GM23338 (cell line): ENCODE results near the gene TEX51. TPM values are rescaled to one million over a fixed set of nuclear protein-coding genes. Genes with fewer than 3 reads are reported as not detected.

Source experiments
- ATAC-seq: fragments of 200-7000 bp; cut with Tn5 transposase; 3 replicates; pipeline ENCODE4 v1.9.1; 2020
- DNase-seq: peaks from one replicate; pipeline ENCODE4 v3.0.0-alpha.2; 2015; ENCODE audit warnings: low spot score
- H2AFZ ChIP-seq: fragments of 200-600 bp; sonication (generic); 2 replicates; pipeline ENCODE4 v1.8.0; 2016; ENCODE audit warnings: antibody characterized with exemption, mild to moderate bottlenecking, moderate library complexity
- H3F3A ChIP-seq: fragments of 200-600 bp; sonication (generic); replicated peaks from 2 replicates; pipeline ENCODE4 v1.8.0; 2017; ENCODE audit warnings: antibody characterized with exemption, mixed run types, low read depth
- H3K27ac ChIP-seq: fragments of 200-600 bp; sonication (generic); 2 replicates; pipeline ENCODE4 v1.6.1; 2016; ENCODE audit warnings: low read depth
- H3K27me3 ChIP-seq: fragments of 200-600 bp; sonication (generic); 2 replicates; pipeline ENCODE4 v1.8.0; 2016; ENCODE audit warnings: mild to moderate bottlenecking, mixed run types, moderate library complexity; ENCODE audit not compliant: insufficient read depth
- H3K36me3 ChIP-seq: fragments of 200-600 bp; sonication (generic); 2 replicates; pipeline ENCODE4 v1.8.0; 2016; ENCODE audit warnings: mild to moderate bottlenecking; ENCODE audit not compliant: insufficient read depth
- H3K4me1 ChIP-seq: fragments of 200-600 bp; sonication (generic); 2 replicates; pipeline ENCODE4 v1.8.0; 2016; ENCODE audit warnings: mild to moderate bottlenecking, moderate library complexity; ENCODE audit not compliant: insufficient read depth
- H3K4me2 ChIP-seq: fragments of 200-600 bp; sonication (generic); 2 replicates; pipeline ENCODE4 v1.7.1; 2017; ENCODE audit warnings: mixed run types
- H3K4me3 ChIP-seq: fragments of 200-600 bp; sonication (generic); 2 replicates; pipeline ENCODE4 v1.6.1; 2016; ENCODE audit warnings: mixed run types
- H3K79me2 ChIP-seq: fragments of 200-600 bp; sonication (generic); replicated peaks from 2 replicates; pipeline ENCODE4 v1.8.0; 2017; ENCODE audit warnings: mild to moderate bottlenecking; ENCODE audit not compliant: insufficient read depth
- H3K9me2 ChIP-seq: fragments of 200-600 bp; sonication (generic); 2 replicates; pipeline ENCODE4 v1.8.0; 2017; ENCODE audit not compliant: insufficient read depth
- H4K20me1 ChIP-seq: fragments of 200-600 bp; sonication (generic); replicated peaks from 2 replicates; pipeline ENCODE4 v1.8.0; 2017; ENCODE audit warnings: mild to moderate bottlenecking; ENCODE audit not compliant: insufficient read depth
- H3K27ac Mint-ChIP-seq: 2 replicates; pipeline ENCODE4 v1.8.0; 2020; ENCODE audit warnings: inconsistent platforms, mild to moderate bottlenecking, moderate library complexity, mixed read lengths
- H3K27me3 Mint-ChIP-seq: 3 replicates; pipeline ENCODE4 v1.8.0; 2022; ENCODE audit warnings: low read depth, mild to moderate bottlenecking, moderate library complexity, mixed read lengths, inconsistent platforms; ENCODE audit not compliant: insufficient read depth, poor library complexity
- H3K36me3 Mint-ChIP-seq: 3 replicates; pipeline ENCODE4 v1.8.0; 2021; ENCODE audit warnings: low read depth, mild to moderate bottlenecking, inconsistent platforms, moderate library complexity, mixed read lengths
- H3K4me1 Mint-ChIP-seq: 3 replicates; pipeline ENCODE4 v1.8.0; 2020; ENCODE audit warnings: mild to moderate bottlenecking, inconsistent platforms, mixed read lengths
- H3K4me3 Mint-ChIP-seq: 3 replicates; pipeline ENCODE4 v1.8.0; 2021; ENCODE audit warnings: moderate library complexity, mild to moderate bottlenecking, inconsistent platforms, mixed read lengths
- H3K9me3 Mint-ChIP-seq: 3 replicates; pipeline ENCODE4 v1.8.0; 2020; ENCODE audit warnings: moderate library complexity, mild to moderate bottlenecking, inconsistent platforms, mixed read lengths
- CTCF ChIP-seq, 2 experiments: fragments of 200-600 bp in 1 of 2; sonication (generic) in 1 of 2; conservative IDR thresholded peaks; 2 replicates each; pipeline versions ENCODE4 v1.5.1 to v1.6.1; 2016 to 2017; ENCODE audit warnings: antibody characterized with exemption in 2 of 2, low read depth in 2 of 2, mild to moderate bottlenecking in 2 of 2, moderate library complexity in 1 of 2
- ETS1 ChIP-seq: IDR thresholded peaks from 2 replicates; pipeline ENCODE4 v1.6.1; 2016; ENCODE audit warnings: antibody characterized with exemption
- EZH2 ChIP-seq: fragments of 200-600 bp; sonication (generic); IDR thresholded peaks from one replicate; pipeline ENCODE4 v1.8.0; 2017; ENCODE audit warnings: antibody characterized with exemption, mild to moderate bottlenecking, low read depth; ENCODE audit not compliant: unreplicated experiment
- EZH2phosphoT487 ChIP-seq: fragments of 200-600 bp; sonication (generic); IDR thresholded peaks from one replicate; pipeline ENCODE4 v1.8.1; 2018; ENCODE audit warnings: antibody characterized with exemption; ENCODE audit not compliant: unreplicated experiment
- JUNB ChIP-seq: IDR thresholded peaks from one replicate; pipeline ENCODE4 v1.6.1; 2016; ENCODE audit warnings: antibody characterized with exemption; ENCODE audit not compliant: unreplicated experiment
- NANOG ChIP-seq: IDR thresholded peaks from 2 replicates; pipeline ENCODE4 v1.6.1; 2016; ENCODE audit warnings: antibody characterized with exemption, borderline replicate concordance
- POLR2AphosphoS5 ChIP-seq: IDR thresholded peaks from 2 replicates; pipeline ENCODE4 v1.6.1; 2016; ENCODE audit warnings: antibody characterized with exemption, low read depth
- REST ChIP-seq: IDR thresholded peaks from one replicate; pipeline ENCODE4 v1.6.1; 2018; ENCODE audit warnings: antibody characterized with exemption; ENCODE audit not compliant: unreplicated experiment
- STAT1 ChIP-seq: IDR thresholded peaks from one replicate; pipeline ENCODE4 v1.6.1; 2016; ENCODE audit warnings: antibody characterized with exemption; ENCODE audit not compliant: unreplicated experiment
- ZNF114 ChIP-seq: fragments of 250-450 bp; sonication (Bioruptor Pico); IDR thresholded peaks from 2 replicates; pipeline ENCODE4 v1.5.0; 2020; ENCODE audit warnings: mild to moderate bottlenecking, moderate library complexity
- ZNF331 ChIP-seq: fragments of 250-450 bp; sonication (Bioruptor Pico); IDR thresholded peaks from 2 replicates; pipeline ENCODE4 v1.5.0; 2020; ENCODE audit warnings: low read depth, mild to moderate bottlenecking, moderate library complexity
- polyA plus RNA-seq: library from polyadenylated mRNA; unstranded; fragments of >200 nt; fragmentation: Nextera tagmentation; extraction: Ambion mirVana; gene quantifications from 2 replicates; pipeline ENCODE4 v1.2.1, GENCODE V29; 2016
- total RNA-seq: library from RNA; depleted of rRNA; stranded (reverse); fragments of >200 nt; shearing (Covaris generic); gene quantifications from 2 replicates; pipeline ENCODE4 v1.2.3, GENCODE V29; 2014

Gene TEX51
- total and polyA plus RNA-seq, 2 experiments from 2014 or later = not detected

GRCh38 chr2:126882181-126882580 lies 16.5 kb upstream of the TEX51 start (continued):
- no peak for TF ChIP-seq CTCF (conservative IDR thresholded peaks at IDR 0.05; ENCODE audit: low read depth in 2 of 2)
- no peak for TF ChIP-seq NANOG
- TF ChIP-seq JUNB = no peak
- no peak for TF ChIP-seq ETS1
- no peak for TF ChIP-seq EZH2phosphoT487
- no peak for TF ChIP-seq ZNF331 (CRISPR knock-in tag)

- H3K27ac ChIP-seq = no peak overlapping the region
- Mint-ChIP-seq H3K36me3 (no peaks in the 10 kb centered on the region), H3K27me3 (peaks cover 2% of the 10 kb centered on the region), H3K27ac (no peak overlapping the region), H3K9me3 (no peaks in the 10 kb centered on the region; the same call in 2 of the 3 replicates), H3K4me1 (peaks cover 4% of the 10 kb centered on the region; the same call in 1 of the 3 replicates), H3K4me3 (no peak overlapping the region)
- H4K20me1 ChIP-seq = no peaks in the 10 kb centered on the region
- TF ChIP-seq REST (no peak), EZH2phosphoT487 (no peak), POLR2AphosphoS5 (no peak), JUNB (no peak), ZNF331 (CRISPR knock-in tag) (no peak), EZH2 (no peak), ZNF114 (CRISPR knock-in tag) (no peak), STAT1 (no peak), CTCF (conservative IDR thresholded peaks at IDR 0.05; ENCODE audit: low read depth in 2 of 2) (no peak)
- H3K36me3 ChIP-seq = no peaks in the 10 kb centered on the region
- H3K27me3 ChIP-seq = peaks cover 6% of the 10 kb centered on the region; the same call in 1 of the 2 replicates
- H3K4me1 ChIP-seq = no peaks in the 10 kb centered on the region
- no peak overlapping the region for H3K4me2 ChIP-seq
- no peaks in the 10 kb centered on the region for H3F3A ChIP-seq
- H3K9me2 ChIP-seq = no peaks in the 10 kb centered on the region
- H3K79me2 ChIP-seq = no peaks in the 10 kb centered on the region
- DNase-seq = no peak
- no peak overlapping the region for H2AFZ ChIP-seq
- H3K4me3 ChIP-seq = no peak overlapping the region
- ATAC-seq = no peak
Measured at GRCh38 chr2:126882736-126883665, 15.7 kb upstream of the TEX51 start.
